Fibroblast of the conjunctiva (primary cell): ENCODE measurements around the gene CSTB.

Experiments
- DNase-seq: peaks from one replicate; pipeline ENCODE4 v3.0.0-alpha.2; 2010; ENCODE audit warnings: low read depth

CSTB gene

DNA sequence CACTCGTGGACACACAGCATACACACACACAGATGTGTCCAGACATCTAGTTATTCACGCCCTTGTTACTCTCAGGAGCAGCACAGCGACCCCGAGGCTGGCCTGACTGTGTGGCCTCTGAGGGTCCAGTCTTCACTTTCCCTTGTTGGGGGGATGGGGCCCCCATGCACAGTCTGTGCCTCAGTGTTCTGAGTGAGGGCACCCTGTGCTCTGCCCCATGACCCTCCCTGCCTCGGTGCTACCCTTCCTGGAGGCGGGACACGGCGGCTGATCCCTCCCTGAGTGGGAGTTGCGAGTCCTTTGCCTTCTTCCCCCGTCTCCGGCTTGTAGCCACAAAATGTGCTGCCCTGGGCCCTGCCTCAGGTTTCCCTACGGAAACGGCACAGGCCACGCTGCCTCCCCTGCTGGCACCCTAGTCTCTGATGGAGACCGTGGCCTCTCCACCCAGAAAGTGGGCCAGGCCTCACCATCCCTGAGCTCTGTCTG, 8.6 kb downstream of the CSTB start:
- DNase-seq = no peak

DNA sequence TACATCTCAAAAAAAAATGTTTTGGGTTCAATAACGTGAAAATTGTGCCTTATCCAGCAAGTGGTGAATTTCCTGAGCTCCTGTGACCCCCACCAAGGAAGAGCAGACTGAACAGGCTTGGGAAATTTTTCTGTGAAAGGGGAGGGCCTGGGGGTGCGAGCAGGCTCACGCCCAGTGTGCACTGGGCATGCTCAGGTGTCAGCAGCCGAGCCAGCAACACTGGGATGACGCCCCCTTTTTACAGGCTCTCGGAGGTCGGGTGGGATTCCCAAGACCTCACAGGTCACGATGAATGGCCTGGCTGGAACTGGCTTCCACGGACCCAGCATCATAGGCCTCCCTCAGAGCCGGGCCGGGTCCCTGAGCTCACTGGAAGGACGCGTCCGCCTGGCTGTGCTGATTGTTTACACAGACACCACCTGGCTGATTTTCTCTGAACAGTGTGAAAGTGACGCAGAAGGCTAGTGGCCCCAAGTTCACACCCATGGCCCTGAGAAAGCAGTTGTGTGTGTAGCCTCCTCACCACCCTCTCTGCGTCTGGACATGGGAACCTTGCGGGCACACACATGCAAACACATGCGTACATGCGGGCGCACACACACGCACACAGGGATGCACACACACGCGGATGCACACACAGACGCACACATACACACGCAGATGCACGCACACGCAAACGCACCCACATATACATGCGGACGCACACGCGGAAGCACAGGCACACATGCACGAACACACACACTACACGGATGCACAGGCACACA, 9.2 kb downstream of the CSTB start:
- DNase-seq = no peak

DNA sequence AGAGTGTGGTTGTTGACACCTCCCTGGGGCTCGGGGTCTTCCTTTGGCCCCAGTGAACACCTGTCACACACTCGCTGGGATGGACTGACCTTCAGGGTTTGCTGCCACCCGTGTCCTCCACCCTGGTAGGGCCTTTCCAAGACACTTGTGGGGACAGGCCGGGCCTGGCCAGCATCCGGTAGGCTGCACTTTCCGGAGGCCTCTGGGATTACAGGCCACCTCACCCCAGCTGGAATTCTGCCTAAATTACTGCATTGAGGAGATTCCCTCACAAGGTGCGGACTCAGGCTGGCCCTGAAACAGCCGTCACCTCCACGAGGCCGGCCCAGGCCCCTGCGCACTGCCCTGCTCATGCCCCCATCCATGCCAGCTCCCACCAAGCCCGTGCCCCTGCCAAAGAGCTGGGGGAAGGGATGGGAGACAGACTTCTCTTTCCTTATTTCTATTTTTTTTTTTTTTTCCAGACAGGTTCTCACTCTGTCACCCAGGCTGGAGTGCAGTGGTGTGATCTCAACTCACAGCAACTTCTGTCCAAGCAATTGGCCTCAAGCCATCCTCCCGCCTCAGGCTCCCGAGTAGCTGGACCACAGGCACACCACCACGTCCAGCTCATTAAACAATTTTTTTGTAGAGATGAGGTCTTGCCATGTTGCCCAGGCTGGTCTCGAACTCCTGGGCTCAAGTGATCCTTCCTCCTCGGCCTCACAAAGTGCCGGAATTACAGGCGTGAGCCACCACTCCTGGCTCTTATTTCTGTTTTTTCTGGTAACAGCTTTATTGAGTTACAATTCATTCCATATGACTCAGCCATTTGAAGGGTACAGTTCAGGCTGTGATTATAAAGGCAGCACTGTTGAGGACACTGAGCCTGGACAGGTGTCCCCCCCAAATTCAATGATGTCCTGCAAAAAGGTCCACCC, 11.3 kb downstream of the CSTB start:
- no peak for DNase-seq

- DNase-seq = no peak
These were observed 12.1 kb downstream of the CSTB start for GRCh38 chr21:43763901-43764523.

DNA sequence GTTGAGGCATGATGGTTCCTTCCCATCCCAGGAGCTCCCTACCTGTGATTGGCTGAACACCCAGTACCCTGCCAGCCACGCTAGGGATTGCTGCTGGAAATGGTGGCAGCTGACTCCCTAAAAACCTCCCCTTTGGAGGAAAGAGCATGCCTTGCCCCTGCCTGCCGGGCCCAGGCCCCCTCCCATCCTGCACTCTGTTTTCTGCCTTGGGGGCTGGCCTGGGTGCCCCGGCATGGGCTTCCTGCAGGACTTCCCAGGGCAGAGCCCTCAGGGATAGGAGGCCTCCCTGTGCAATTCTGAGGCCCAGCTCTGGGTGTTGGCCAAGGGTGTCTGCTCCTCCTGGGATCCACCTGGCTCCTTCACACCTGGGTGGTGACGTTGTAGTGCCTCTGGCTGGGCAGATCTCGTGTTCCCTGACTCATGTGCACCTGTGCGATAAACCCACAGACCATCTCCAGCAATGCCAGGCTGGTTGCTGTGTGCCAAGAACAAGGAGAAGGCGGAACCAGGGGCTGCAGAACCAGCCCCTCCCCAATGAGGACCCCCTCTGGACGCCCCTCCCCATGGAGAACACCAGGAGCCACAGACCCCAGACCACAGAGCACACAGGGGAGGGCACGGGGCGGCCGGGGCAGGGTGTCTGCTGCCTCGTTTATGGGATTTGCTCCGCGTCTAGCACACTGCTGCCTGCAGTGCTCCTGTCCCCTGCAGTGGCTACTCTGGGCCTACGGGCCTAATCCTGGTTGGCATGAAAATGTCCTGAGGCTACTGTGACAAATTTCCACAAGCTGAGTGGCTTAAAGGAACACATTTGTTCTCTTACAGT, 13.6 kb downstream of the CSTB start:
- no peak for DNase-seq

DNA sequence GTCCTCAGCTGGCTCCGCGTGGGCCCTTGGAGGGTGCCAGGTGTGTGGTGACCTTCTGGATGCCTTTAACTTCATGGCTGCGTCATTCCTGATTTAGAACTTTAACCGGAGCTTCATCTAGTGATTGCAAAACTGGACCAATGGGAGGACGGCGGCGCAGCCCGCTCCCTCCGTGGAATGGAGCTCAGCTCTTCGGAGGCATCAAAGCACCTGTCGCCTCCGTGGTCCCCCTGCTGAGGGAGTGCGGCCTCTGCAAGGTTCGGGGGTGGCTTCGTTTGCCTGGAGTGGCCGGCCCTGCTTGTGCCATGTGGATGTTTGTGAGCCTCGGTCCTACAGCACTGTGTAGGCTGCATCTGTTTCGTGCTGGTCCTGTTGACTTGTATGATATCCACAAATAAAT, 14.2 kb downstream of the CSTB start:
- no peak for DNase-seq

- no peak for DNase-seq
These were observed 15.6 kb downstream of the CSTB start for GRCh38 chr21:43760391-43760958.

DNA sequence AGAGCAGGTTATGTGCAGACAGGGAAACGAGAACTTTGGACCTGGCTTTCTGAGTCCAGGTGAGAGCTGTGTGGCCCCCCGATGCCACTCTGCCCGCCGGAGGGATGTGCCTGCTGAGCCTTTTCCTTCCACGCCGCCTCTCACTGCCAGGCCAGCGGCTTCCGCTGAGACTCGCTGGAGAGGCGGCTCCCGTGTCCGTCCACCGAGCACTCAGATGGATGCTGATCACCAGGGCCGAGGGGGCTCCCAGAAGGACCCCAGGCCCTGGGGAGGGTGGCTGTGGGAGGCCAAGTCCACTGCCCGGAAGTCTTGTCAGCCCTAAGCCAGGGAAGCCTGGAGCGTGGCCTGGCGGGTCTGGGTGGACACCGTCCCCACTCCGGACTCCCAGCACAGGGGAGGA, 16.5 kb downstream of the CSTB start:
- no peak for DNase-seq

DNA sequence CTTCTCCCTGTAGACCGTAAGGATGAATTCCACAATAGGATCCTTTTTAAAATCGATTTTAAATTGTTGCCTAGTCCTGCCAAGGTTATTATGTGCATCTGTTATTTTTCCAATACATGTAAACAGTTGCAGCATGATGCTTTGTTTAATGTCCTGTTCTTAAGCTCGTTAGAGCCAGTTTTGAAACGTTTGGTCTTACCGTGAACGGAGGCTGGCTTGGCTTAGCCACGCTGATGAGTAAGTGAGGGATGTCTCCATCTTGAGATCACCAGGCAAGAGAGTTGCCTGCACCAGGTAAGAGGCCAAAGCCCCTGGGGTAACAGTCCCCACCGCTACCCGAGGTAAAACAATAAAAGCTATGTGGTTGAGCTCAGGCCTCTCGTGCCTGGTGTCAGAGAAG, 17.3 kb downstream of the CSTB start:
- DNase-seq = no peak

DNA sequence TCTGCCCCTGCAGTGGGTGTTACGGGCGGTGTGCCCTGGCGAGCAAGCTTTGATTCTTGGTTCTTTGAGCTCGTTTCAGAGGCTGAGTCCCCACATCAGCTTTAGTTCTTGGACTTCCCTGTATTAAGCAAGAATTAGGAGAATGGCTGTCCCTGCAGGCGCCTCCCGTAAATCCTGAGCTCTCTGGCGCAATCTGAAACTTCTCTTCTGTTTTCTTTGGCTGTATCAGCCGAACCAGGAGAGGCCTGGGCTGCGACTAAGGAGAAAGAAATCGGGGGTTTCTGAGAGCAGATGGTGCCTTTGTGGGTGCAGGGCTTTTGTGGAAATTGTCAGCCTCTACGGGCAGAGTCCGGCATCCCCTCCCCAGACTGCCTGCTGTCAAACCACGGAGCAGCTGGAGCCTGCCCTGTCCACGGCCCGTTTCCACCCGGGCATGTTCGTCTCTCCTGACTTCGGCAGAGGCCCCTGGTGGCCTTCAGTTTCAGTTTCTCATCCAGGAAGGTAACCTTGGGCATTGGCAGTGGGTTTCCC, 17.9 kb downstream of the CSTB start:
- DNase-seq = peak; percentile 64

DNA sequence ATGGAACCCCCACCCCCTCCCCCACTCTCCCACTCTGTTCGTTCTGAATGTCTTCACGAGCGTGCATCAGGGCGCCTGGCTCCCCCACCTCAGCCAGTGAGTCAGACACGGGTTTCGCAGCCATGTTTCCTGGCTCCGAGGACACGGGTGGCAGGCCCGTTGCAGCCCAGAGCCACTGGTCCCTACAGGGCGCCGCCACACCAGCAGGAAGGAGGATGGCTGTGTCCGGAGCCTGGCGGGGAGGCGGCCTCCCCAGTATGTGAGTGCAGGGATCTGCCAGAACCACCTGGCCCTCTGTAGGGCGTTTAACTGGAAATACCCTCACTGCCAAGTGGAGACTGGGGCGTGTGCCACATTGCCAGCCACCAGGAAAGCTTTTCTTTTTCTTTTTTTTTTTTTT, 18.5 kb downstream of the CSTB start:
- no peak for DNase-seq

GRCh38 chr21:43755820-43756594, 20.1 kb downstream of the CSTB start:
- no peak for DNase-seq

- no peak for DNase-seq
These were observed 20.9 kb downstream of the CSTB start for GRCh38 chr21:43754948-43755781.

- DNase-seq = no peak
These were observed 22.7 kb downstream of the CSTB start for GRCh38 chr21:43753439-43753799.

DNA sequence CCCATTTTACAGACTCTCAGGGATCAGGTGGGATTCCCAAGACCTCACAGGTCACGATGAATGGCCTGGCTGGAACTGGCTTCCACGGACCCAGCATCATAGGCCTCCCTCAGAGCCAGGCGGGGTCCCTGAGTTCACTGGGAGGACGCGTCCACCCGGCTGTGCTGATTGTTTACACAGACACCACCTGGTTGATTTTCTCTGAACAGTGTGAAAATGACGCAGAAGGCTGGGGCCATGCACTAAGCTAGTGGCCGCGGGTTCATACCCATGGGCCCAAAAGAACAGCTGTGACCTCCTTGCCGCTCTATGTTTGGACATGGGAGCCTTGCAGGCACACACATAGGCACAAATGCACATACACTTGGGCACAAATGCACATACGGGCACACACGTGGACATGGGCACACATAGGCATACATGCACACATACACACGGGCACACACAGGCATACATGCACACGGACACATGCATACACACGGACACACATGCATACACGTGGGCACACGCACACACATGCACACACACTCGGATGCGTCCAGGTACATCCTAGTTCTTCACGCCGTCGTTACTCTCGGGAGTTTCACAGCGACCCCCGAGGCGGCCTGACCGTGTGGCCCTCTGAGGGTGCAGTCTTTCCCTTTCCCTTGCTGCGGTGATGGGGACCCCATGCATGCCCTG, 23.2 kb downstream of the CSTB start:
- DNase-seq = no peak

DNA sequence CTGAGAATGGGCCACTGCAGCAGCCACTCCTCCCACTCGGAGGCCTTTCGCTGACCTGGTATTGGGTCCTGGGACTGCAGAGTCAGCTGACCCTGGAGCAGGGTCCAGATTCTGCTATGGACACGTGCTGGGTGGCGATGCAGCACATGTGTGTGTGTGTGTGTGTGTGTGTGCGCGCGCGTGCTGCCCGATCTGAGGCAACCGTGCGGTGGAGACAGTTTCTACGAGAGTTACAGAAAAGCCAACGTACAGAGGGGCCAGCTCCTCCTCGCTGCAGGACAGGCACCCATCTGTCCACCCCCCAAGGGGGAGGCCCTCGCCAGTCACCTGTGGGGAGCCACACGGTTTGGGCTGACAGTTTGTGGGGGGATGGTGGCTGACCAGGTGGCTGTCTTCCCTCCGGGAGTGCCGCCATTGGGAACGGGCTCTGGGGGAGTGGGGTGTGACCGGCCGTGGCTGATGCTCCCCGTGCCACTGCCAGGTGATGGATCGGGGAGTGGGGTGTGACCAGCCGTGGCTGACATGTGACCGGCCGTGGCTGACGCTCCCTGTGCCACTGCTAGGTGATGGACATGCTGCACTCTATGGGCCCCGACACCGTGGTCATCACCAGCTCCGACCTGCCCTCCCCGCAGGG, 24.0 kb downstream of the CSTB start:
- no peak for DNase-seq

DNA sequence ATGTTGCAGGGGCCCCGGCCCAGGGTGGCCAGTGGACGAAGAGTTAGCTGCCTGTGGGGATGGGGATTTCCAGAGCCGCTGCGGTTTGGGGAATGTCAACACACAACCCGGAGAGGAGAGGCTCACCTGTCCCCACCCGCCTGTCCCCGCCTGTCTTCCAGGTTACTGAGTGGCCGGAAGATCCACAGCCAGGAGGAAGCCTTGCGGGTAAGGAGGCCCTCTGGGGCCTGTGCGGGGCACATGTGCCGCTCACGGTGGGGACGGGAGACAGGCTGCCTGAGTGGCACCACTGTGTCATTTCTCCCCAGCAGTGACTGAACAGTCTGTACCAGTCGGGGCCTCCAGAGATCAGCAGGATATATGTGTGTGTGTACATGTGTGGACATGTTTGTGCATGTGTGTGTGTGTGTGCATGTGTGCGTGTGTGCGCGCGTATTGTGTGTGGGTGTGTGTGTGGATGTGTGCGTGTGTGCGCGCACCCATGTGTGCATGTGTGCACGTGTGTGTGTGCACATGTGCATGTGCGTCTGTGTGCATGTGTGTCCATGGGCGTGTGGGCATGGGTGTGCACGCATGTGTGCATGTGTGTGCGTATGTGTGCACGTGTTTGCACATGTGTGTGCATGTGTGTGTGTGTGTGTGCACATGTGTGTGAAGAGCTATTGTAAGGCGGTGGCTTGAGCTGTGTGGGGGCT, 25.6 kb downstream of the CSTB start:
- no peak for DNase-seq
